ENCODE results near the gene SLC39A9. TPM values are rescaled to one million over a fixed set of nuclear protein-coding genes. Genes with fewer than 3 reads are reported as not detected.

Gene SLC39A9
- total RNA-seq, 1 experiment from 2014 or later = 80.2 TPM

GRCh38 chr14:69490219-69490918 is 91.9 kb downstream of the SLC39A9 start:
- H3K9ac ChIP-seq (ENCODE audit: low read length) = no peak overlapping the region
- ATAC-seq (no peak), DNase-seq (ENCODE audit: low read depth, low spot score) (no peak)
- TF ChIP-seq YY1 (IDR thresholded peaks at IDR 0.05; ENCODE audit: extremely low read depth, insufficient replicate concordance, low read depth, low read length) = no peak
- ChIA-PET CTCF (no interaction called here), POLR2A (no interaction called here), RAD21 (ENCODE audit: low non-redundant PET in 1 of 2, low total read pairs in 2 of 2, uncharacterized antibody in 2 of 2, unreplicated experiment in 2 of 2) (no interaction called here)
- no peaks in the 10 kb centered on the region for H3K9me3 ChIP-seq (ENCODE audit: control insufficient read depth in 1 of 2, insufficient read depth in 1 of 2, low read depth in 1 of 2, low read length in 2 of 2)
- no peaks in the 10 kb centered on the region for H3K4me1 ChIP-seq (ENCODE audit: control insufficient read depth in 1 of 2, insufficient read depth in 2 of 2, low read length in 2 of 2)
- no peak overlapping the region for H3K27ac ChIP-seq (ENCODE audit: low read depth, low read length)
- no peaks in the 10 kb centered on the region for H4K20me1 ChIP-seq (ENCODE audit: insufficient read depth)
- H3K79me2 ChIP-seq (ENCODE audit: insufficient read depth, low read length) = no peaks in the 10 kb centered on the region
- intact Hi-C loops (cut with micrococcal nuclease) = no loop called here
- H2AFZ ChIP-seq (ENCODE audit: low read depth, low read length, poor library complexity, severe bottlenecking) = no peak overlapping the region
- H3K4me3 ChIP-seq (replicated peaks in 1 of 2; ENCODE audit: low read depth in 1 of 2, low read length in 2 of 2) = no peak overlapping the region
- H3K36me3 ChIP-seq (ENCODE audit: control insufficient read depth in 1 of 2, insufficient read depth in 2 of 2, low read length in 2 of 2) = no peaks in the 10 kb centered on the region; a peak in 1 of 4 replicates
- no peaks in the 10 kb centered on the region for H3K9me2 ChIP-seq (ENCODE audit: insufficient read depth)
- H3K27me3 ChIP-seq (ENCODE audit: insufficient read depth, low read length) = no peaks in the 10 kb centered on the region
- H3K4me2 ChIP-seq (ENCODE audit: low read length) = no peak overlapping the region
- BruUV-seq (replicated peaks) = no TSS peak

- ChIA-PET POLR2A (no interaction called here), CTCF (interaction anchor here (3.7 kb wide), 1 partner anchor 12 kb away, joined by 10 read pairs; no protein-coding TSS in a partner anchor), RAD21 (ENCODE audit: low non-redundant PET in 1 of 2, low total read pairs in 2 of 2, uncharacterized antibody in 2 of 2, unreplicated experiment in 2 of 2) (interaction anchor here in 1 of 2 experiments (0.5 kb wide), 1 partner anchor 149 kb away, joined by 6 read pairs; no protein-coding TSS in a partner anchor)
- Histone ChIP-seq H3K4me2 (ENCODE audit: low read length) (no peak overlapping the region), H3K27ac (ENCODE audit: low read depth, low read length) (no peak overlapping the region), H3K4me1 (ENCODE audit: control insufficient read depth in 1 of 2, insufficient read depth in 2 of 2, low read length in 2 of 2) (no peaks in the 10 kb centered on the region), H3K4me3 (replicated peaks in 1 of 2; ENCODE audit: low read depth in 1 of 2, low read length in 2 of 2) (no peak overlapping the region), H3K27me3 (ENCODE audit: insufficient read depth, low read length) (no peaks in the 10 kb centered on the region), H3K9ac (ENCODE audit: low read length) (no peak overlapping the region), H2AFZ (ENCODE audit: low read depth, low read length, poor library complexity, severe bottlenecking) (no peak overlapping the region), H3K9me2 (ENCODE audit: insufficient read depth) (no peaks in the 10 kb centered on the region), H3K36me3 (ENCODE audit: control insufficient read depth in 1 of 2, insufficient read depth in 2 of 2, low read length in 2 of 2) (no peaks in the 10 kb centered on the region; a peak in 1 of 4 replicates), H4K20me1 (ENCODE audit: insufficient read depth) (no peaks in the 10 kb centered on the region), H3K79me2 (ENCODE audit: insufficient read depth, low read length) (no peaks in the 10 kb centered on the region), H3K9me3 (ENCODE audit: control insufficient read depth in 1 of 2, insufficient read depth in 1 of 2, low read depth in 1 of 2, low read length in 2 of 2) (no peaks in the 10 kb centered on the region)
- no peak for TF ChIP-seq ZBTB33 (IDR thresholded peaks at IDR 0.05; ENCODE audit: extremely low read depth, insufficient replicate concordance, low read length)
- no peak for TF ChIP-seq JUND (IDR thresholded peaks at IDR 0.05)
- TF ChIP-seq SRF (IDR thresholded peaks at IDR 0.05; ENCODE audit: low read depth) = no peak
- TF ChIP-seq CEBPB (IDR thresholded peaks at IDR 0.05; ENCODE audit: low read depth) = no peak
- TF ChIP-seq YY1 (IDR thresholded peaks at IDR 0.05; ENCODE audit: extremely low read depth, insufficient replicate concordance, low read depth, low read length) = no peak
- no peak for TF ChIP-seq REST (IDR thresholded peaks at IDR 0.05; ENCODE audit: low read depth)
- TF ChIP-seq MAX (IDR thresholded peaks at IDR 0.05) = no peak
- TF ChIP-seq SIN3A (IDR thresholded peaks at IDR 0.05; ENCODE audit: low read depth) = no peak
- TF ChIP-seq ATF3 (IDR thresholded peaks at IDR 0.05) = no peak
- TF ChIP-seq ZNF274 (IDR thresholded peaks at IDR 0.05; ENCODE audit: low read depth, low read length) = no peak
- no TSS peak for BruUV-seq (replicated peaks)
- intact Hi-C loops (cut with micrococcal nuclease) = no loop called here
- DNase-seq (ENCODE audit: low read depth, low spot score) (no peak), ATAC-seq (no peak)
Observed at GRCh38 chr14:69491193-69491592, 92.7 kb downstream of the SLC39A9 start.
